Activated naive CD8-positive, alpha-beta T cell (primary cell): ENCODE results near the gene TFPI2.
"Not testable (repeated sequence)": the region's sequence is repeated elsewhere in the genome, so short reads cannot be mapped to it uniquely, and the experiment has no call there.

Experiments
- H3K27ac Mint-ChIP-seq: one replicate; pipeline ENCODE4 v1.8.0; 2021; ENCODE audit warnings: mixed read lengths
- H3K27me3 Mint-ChIP-seq: one replicate; pipeline ENCODE4 v1.8.0; 2021; ENCODE audit warnings: mixed read lengths
- H3K36me3 Mint-ChIP-seq: one replicate; pipeline ENCODE4 v1.8.0; 2021; ENCODE audit warnings: mixed read lengths
- H3K4me1 Mint-ChIP-seq: one replicate; pipeline ENCODE4 v1.8.0; 2021; ENCODE audit warnings: low read depth, mixed read lengths
- H3K4me3 Mint-ChIP-seq: one replicate; pipeline ENCODE4 v1.8.0; 2021; ENCODE audit warnings: mild to moderate bottlenecking, mixed read lengths
- H3K9me3 Mint-ChIP-seq: one replicate; pipeline ENCODE4 v1.8.0; 2021; ENCODE audit warnings: low read depth, mixed read lengths

The TFPI2 gene

GRCh38 chr7:93915206-93915842 is 24.8 kb upstream of the TFPI2 start:
- H3K36me3 Mint-ChIP-seq, H3K9me3 Mint-ChIP-seq, H3K4me3 Mint-ChIP-seq: not testable (repeated sequence)

GRCh38 chr7:93914581-93915066 is 24.1 kb upstream of the TFPI2 start:
- peaks cover 6% of the 10 kb centered on the region for H3K27me3 Mint-ChIP-seq
- H3K36me3 Mint-ChIP-seq: no peaks in the 10 kb centered on the region
- H3K27ac Mint-ChIP-seq: no peak overlapping the region
- no peaks in the 10 kb centered on the region for H3K4me1 Mint-ChIP-seq
- H3K9me3 Mint-ChIP-seq: no peaks in the 10 kb centered on the region
- H3K4me3 Mint-ChIP-seq: no peak overlapping the region

More at GRCh38 chr7:93915206-93915842, 24.8 kb upstream of the TFPI2 start:
- H3K27me3 Mint-ChIP-seq, H3K27ac Mint-ChIP-seq, H3K4me1 Mint-ChIP-seq: not testable (repeated sequence)

GRCh38 chr7:93913197-93913596 is 22.6 kb upstream of the TFPI2 start:
- Mint-ChIP-seq H3K36me3 (no peaks in the 10 kb centered on the region), H3K27ac (no peak overlapping the region), H3K9me3 (no peaks in the 10 kb centered on the region), H3K4me3 (no peak overlapping the region), H3K27me3 (peaks cover 6% of the 10 kb centered on the region), H3K4me1 (no peaks in the 10 kb centered on the region)

GRCh38 chr7:93911661-93912060 is 21.1 kb upstream of the TFPI2 start:
- H3K36me3 Mint-ChIP-seq, H3K27ac Mint-ChIP-seq, H3K4me1 Mint-ChIP-seq, H3K9me3 Mint-ChIP-seq, H3K27me3 Mint-ChIP-seq, H3K4me3 Mint-ChIP-seq: not testable (repeated sequence)

GRCh38 chr7:93911242-93911641 is 20.7 kb upstream of the TFPI2 start:
- not testable (repeated sequence) for H3K27ac Mint-ChIP-seq, H3K27me3 Mint-ChIP-seq, H3K9me3 Mint-ChIP-seq

GRCh38 chr7:93910076-93910994 is 19.8 kb upstream of the TFPI2 start:
- Mint-ChIP-seq H3K36me3 (no peaks in the 10 kb centered on the region), H3K4me1 (no peaks in the 10 kb centered on the region), H3K4me3 (no peak overlapping the region), H3K9me3 (no peaks in the 10 kb centered on the region), H3K27ac (no peak overlapping the region), H3K27me3 (no peaks in the 10 kb centered on the region)

More at GRCh38 chr7:93911242-93911641, 20.7 kb upstream of the TFPI2 start:
- not testable (repeated sequence) for H3K36me3 Mint-ChIP-seq, H3K4me3 Mint-ChIP-seq, H3K4me1 Mint-ChIP-seq

GRCh38 chr7:93906267-93906666 is 15.7 kb upstream of the TFPI2 start, which contains the start of gene GNGT1:
Gene GNGT1, plus strand, starts transcription at chr7:93906567. Its CDS starts 180 bp downstream, at chr7:93906747.
- Mint-ChIP-seq H3K9me3 (no peaks in the 10 kb centered on the region), H3K36me3 (no peaks in the 10 kb centered on the region), H3K4me1 (no peaks in the 10 kb centered on the region), H3K27me3 (no peaks in the 10 kb centered on the region), H3K27ac (no peak within 1 kb of the TSS), H3K4me3 (no peak within 1 kb of the TSS)

- no peaks in the 10 kb centered on the region for H3K4me1 Mint-ChIP-seq
- no peaks in the 10 kb centered on the region for H3K9me3 Mint-ChIP-seq
- no peaks in the 10 kb centered on the region for H3K36me3 Mint-ChIP-seq
- H3K27ac Mint-ChIP-seq: no peak overlapping the region
- H3K27me3 Mint-ChIP-seq: peaks cover 2% of the 10 kb centered on the region
- no peak overlapping the region for H3K4me3 Mint-ChIP-seq
These were observed 12.3 kb upstream of the TFPI2 start for GRCh38 chr7:93902777-93903423.

- no peak overlapping the region for H3K4me3 Mint-ChIP-seq
- no peaks in the 10 kb centered on the region for H3K4me1 Mint-ChIP-seq
- H3K9me3 Mint-ChIP-seq: no peaks in the 10 kb centered on the region
- H3K27ac Mint-ChIP-seq: no peak overlapping the region
- H3K27me3 Mint-ChIP-seq: peaks cover 2% of the 10 kb centered on the region
- H3K36me3 Mint-ChIP-seq: no peaks in the 10 kb centered on the region
These were observed 7.1 kb upstream of the TFPI2 start for GRCh38 chr7:93897680-93898079.

GRCh38 chr7:93895859-93896600 is 5.5 kb upstream of the TFPI2 start:
- Mint-ChIP-seq H3K4me3 (no peak overlapping the region), H3K36me3 (no peaks in the 10 kb centered on the region), H3K27me3 (peaks cover 5% of the 10 kb centered on the region), H3K4me1 (no peaks in the 10 kb centered on the region), H3K27ac (no peak overlapping the region), H3K9me3 (no peaks in the 10 kb centered on the region)

GRCh38 chr7:93894966-93895640 is 4.5 kb upstream of the TFPI2 start:
- H3K27ac Mint-ChIP-seq: no peak overlapping the region
- peaks cover 4% of the 10 kb centered on the region for H3K4me1 Mint-ChIP-seq
- H3K9me3 Mint-ChIP-seq: no peaks in the 10 kb centered on the region
- no peak overlapping the region for H3K4me3 Mint-ChIP-seq
- H3K36me3 Mint-ChIP-seq: no peaks in the 10 kb centered on the region
- H3K27me3 Mint-ChIP-seq: peaks cover 7% of the 10 kb centered on the region

GRCh38 chr7:93894426-93894825 is 3.9 kb upstream of the TFPI2 start:
- H3K4me3 Mint-ChIP-seq: no peak overlapping the region
- no peak overlapping the region for H3K27ac Mint-ChIP-seq
- no peaks in the 10 kb centered on the region for H3K36me3 Mint-ChIP-seq
- no peaks in the 10 kb centered on the region for H3K9me3 Mint-ChIP-seq
- peaks cover 12% of the 10 kb centered on the region for H3K27me3 Mint-ChIP-seq
- H3K4me1 Mint-ChIP-seq: peaks cover 10% of the 10 kb centered on the region

- Mint-ChIP-seq H3K4me3 (peak overlapping the region; percentile 77), H3K9me3 (no peaks in the 10 kb centered on the region), H3K27ac (no peak overlapping the region), H3K36me3 (no peaks in the 10 kb centered on the region), H3K27me3 (peaks cover 25% of the 10 kb centered on the region), H3K4me1 (peaks cover 10% of the 10 kb centered on the region)
These were observed 501 bp downstream of the TFPI2 start for GRCh38 chr7:93890041-93890463.

- peaks cover 10% of the 10 kb centered on the region for H3K4me1 Mint-ChIP-seq
- peak overlapping the region; percentile 77 for H3K4me3 Mint-ChIP-seq
- H3K9me3 Mint-ChIP-seq: no peaks in the 10 kb centered on the region
- no peak overlapping the region for H3K27ac Mint-ChIP-seq
- H3K27me3 Mint-ChIP-seq: peaks cover 25% of the 10 kb centered on the region
- no peaks in the 10 kb centered on the region for H3K36me3 Mint-ChIP-seq
These were observed 1.3 kb downstream of the TFPI2 start for GRCh38 chr7:93889261-93889660.
